Stimulated activated CD4-positive, alpha-beta T cell treated with anti-CD3 and anti-CD28 coated beads, Interleukin-2, amount 100 ng/mL, for 48 hours (primary cell): ENCODE results near the gene CD248.
A peak's percentile ranks its signal among the peaks of the same experiment; 100 is the strongest.

ENCODE experiments used
- DNase-seq, 2 donors: peaks; one replicate each; pipeline ENCODE4 v3.0.0-alpha.2; 2020

CD248 gene

DNA sequence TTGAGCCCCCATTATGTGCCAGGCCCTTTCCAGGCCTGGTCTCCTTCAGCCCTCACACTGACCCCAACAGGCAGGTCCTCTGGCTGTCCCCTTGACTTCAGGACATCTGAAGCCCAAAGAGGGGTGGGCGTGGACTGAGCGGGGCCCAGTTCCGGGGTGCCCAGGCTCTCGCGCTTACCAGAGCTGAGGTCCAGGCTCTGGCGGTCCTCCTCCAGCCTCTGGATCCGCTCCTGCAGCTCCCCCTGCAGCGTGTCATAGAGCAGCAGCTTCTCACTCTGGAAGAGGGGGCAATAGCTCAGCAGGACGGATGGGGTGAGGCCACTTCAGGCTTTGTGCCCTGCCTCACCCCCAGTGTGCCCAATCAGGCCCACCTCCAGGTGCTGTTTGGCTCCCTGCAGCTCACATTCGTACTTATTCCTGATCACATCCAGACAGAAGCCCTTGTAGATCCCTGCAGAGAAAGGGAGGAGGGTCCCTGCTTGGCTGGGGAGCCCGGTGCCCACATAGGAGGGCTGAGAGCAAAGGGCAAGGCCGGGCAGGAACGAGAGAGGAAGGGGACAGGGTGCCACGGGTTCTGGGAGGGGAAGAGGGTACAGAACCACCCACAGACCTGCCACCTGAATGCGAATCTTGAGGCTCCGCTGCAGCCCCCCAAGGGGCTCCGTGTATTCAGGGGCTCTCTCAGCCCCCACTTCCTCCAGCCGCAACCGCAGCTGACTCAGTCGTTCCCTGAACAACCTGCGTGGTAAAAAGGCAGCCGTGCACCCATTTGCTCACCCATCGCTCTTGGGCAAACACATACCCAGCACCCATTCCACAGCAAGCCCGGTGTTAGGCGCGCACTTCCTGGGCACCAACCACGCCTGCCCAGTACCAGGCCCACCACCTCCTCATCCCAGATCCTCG is 24.0 kb upstream of the CD248 start:
- DNase-seq, result no peak

DNA sequence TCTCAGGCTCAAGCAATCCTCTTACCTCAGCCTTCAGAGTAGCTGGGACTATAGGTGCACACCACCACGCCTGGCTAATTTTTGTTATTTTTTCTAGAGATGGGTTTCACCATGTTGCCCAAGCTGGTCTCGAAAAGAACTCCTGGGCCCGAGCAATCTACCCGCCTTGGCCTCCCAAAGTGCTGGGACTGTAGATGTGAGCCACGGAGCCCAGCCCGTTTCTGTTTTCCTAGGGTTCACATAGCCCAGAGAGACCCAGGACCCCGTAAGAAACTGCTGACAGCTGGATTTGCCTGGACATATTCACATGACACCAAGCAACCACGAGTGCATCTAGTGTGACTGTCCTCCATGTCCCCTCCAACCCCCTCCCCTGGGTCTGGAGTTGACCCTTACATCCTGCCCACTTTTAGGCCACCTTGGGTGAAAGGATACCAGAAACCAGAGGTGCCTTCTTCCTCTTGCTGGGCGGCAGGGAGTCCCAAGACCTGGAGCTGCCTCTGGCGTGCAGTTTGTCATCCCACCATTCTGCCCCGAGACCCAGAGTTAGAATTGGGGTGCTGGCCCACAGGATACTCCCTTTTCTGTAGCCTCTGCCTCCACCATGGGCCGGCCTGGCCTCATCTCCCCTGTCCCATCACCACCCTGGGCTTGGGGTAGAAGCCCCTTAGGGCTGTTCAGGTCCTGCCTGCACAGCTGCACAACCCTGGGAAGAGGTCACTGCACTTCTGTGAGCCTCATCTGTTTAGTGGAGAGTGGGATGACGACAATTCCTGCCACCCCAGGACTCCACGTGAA is 23.0 kb upstream of the CD248 start:
- no peak for DNase-seq

- DNase-seq, result no peak
Measured at GRCh38 chr11:66339162-66339675, 22.4 kb upstream of the CD248 start.

DNA sequence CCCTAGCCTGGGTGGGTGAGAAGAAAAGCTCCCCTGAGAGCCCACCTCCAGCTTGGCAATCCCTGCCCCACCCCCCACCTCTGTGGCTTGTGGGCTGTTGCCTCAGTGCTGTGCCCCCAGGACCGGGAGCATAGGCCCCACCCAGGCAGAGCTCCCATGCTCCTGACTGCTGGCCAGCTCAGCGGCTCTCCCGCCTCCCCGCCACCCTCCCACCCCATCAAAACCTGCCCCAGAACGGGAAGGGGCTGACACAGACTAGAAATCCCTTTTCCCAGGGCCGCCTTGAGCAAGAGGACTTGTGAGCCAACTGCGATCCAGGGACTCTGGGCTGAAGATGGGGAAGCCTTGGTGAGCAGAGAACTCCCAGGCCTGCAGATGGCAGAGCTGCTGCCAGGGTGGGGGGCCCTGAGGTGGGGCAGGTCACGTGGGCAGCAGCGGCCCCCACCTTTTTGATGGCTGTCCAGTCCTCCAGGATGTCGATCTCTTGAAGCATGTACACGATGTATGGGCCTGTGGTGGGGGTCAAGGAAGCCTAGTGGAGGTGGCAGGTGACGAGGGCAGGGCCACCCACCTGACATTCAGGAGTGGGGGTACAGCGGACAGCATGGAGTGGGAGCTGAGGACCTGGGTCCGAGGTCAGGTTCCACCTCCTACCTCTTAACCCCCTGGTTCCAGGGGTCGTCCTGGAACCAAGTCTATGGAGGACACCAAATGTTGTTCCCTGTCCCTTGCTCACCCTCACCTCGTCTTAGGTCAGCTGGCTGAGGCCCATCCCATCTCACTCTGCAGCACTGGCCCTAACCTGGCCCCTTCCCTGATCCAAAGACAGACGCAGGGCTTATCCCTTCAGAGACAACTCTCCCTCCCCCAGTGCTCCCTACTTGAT is 21.7 kb upstream of the CD248 start:
- no peak for DNase-seq

- DNase-seq, result no peak
Measured at GRCh38 chr11:66337103-66337899, 20.5 kb upstream of the CD248 start.

DNA sequence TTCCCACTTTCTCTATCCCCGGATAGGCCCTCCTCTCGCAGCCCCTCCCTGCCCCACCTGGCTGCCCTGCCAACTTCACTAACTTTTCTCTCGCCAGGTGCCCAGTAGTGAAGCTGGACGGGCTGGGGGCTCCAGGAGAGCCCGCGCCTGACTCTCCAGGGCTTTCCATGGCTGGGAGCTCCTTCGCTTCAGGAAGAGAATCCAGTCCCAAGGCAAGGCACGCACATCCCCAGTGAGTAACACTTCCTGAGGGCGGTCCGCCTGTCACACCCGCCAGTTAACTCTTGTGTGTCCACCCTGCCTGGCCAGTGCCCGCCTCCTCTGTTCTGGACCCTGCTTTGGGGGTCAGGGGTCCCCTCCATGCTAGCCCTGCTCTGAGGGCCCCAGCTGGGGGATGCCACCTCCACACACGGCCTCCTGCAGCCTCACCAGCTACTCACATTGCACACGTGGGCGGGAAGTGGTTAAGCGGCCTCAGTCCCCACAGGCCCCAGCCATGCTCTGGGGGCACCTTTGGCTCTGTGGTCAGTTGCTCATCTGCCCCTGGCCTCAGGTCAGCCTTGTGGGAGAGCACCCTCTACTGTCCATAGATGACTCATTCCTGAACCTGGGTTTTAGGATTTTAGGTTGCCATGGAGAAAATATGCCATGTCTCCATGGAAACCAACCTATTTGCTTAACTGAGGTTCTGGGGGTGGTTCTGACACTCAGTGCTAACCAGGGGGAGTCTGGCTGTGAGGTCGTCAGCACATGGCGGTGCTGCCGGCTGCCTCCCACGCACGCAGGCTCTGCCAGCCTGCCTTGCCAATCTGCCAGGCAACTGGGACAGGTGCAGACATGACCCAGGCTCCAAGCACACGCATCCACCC is 19.6 kb upstream of the CD248 start, which contains the start of gene RIN1:
RIN1 (minus strand) TSS at position 201 of the 869 bp plus-strand sequence; CDS start at position 169, 32 bp downstream.
- DNase-seq, result peak; percentile 52 to 53

DNA sequence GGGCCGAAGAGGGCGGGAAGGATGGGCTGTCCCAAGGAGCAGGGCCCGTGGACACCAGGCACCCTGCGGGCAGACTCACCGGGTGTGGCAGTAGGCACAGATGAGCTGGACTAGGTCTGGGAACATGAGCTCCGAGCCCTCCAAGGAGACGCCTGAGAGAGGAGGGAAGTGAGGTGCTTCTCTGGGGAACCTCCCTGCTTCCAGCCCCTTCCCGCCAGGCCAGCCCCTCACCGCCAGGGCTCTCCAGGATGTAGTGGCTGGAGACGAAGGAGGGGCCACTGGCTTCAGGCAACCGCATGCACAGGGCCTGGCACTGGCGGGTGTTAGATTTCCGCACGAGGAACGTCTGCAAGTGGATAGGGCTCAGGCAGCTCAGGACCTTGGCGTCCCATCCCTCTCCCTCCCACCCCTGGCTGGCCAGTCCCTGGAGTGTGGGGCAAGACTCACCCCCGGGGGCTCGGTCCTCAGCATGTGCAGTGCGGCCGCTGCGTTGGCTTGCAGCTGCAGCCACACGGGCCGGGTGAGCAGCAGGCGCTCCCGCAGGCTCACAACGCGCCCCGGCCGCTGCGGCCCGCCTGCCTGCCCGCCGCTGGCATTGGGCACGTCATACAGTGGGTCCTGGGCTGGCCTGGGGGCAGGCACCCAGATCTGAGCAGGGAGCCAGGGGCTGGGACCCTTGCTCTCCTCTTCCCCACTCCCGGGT is 18.8 kb upstream of the CD248 start:
- no peak for DNase-seq

GRCh38 chr11:66334605-66335442 is 18.0 kb upstream of the CD248 start:
- no peak for DNase-seq

DNA sequence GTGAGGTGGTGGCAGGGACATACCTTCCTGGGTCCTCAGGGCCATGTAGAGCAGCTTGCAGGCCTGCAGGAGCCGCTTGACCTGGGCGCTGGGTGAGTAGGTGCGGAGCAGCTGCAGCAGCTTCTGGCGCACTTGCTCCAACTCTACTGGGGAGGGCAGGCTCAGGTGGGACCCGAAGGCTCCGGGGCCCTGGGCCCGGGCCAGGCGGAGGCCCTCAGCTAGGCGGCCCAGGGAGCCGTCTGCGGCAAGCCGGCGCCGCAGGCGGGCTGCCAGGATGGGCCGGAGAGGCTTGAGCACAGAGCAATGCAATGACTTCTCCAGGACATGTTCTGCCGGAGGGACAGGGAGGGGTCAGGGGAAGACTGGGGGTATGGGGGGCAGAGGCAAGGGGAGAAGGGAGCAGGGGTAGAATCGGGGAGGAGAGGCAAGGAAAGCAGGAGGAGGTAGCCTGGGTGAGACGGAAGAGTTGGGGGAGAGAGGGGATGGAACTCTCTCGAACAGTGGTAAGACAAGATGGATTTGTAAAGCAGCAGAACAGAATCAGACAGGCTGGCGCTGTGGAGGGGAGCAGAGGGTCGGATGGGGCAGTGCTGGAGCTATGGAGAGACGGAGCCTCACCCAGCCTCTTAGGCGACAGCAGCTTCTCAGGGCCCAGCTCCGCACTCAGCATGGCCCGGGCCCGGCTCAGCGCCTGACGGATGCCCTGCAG is 17.2 kb upstream of the CD248 start:
- DNase-seq, result no peak

GRCh38 chr11:66333220-66333877 is 16.5 kb upstream of the CD248 start:
- no peak for DNase-seq

- DNase-seq, result no peak
Measured at GRCh38 chr11:66332371-66333219, 15.8 kb upstream of the CD248 start.

DNA sequence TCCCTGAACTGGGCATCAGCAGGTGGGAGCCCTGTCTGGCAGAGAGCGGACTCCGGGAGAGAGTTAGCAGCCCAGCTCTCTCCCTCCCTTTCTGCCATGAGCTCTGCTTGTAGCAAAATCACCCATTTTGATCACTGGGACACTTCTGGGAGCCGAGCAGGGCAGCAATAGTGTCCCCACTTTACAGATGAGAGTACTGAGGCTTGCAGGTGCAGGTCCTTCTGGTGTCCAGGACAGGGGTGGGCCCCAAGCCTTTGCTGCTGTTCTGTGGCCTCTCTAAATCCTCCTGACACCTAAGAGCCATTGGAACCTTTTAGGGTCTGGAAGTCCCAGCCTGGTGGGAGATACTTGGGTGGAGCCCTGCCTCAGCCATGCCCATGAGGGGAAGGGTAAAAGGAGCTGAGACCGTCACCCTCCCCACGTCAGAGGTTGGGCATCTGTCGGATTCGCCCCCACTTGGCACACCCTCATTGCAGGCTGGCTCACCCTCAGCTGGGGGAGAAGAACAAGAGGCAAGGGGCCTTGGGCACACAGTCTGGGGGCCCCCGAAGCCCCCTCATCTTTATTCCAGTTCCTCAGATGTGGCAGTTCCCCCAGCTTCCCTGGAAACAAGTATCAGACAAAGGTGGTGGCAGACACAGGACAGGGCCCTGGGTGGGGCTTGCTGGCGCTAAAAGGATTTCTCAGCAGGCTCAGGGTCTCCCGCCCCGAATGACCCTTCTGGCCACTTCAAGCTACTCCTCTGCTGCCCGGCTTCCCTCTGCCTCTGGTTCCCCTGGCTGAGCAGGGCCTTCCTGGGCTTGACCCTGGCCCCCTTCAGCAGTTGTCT is 14.9 kb upstream of the CD248 start:
- DNase-seq, result no peak

- no peak for DNase-seq
Measured at GRCh38 chr11:66330931-66331330, 14.1 kb upstream of the CD248 start.

DNA sequence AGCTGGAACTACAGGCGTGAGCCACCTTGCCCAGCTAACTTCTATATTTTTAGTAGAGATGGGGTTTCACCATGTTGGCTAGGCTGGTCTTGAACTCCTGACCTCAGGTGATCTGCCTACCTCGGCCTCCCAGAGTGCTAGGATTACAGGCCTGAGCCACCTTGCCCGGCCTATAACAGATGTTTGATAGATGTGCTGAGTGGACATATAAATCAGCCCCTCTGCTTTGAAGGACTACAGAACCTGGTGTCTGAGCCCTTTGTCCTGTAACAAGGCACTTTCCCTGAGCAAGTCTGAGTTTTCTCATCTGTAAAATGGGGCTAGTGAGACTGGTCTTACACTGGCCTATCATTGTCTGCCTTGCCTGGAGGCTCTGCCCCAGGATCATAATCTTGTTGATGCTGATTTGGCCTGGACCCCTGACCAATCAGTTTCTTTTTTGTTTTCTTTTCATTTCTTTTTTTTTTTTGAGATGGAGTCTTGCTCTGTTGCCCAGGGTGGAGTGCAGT is 12.4 kb upstream of the CD248 start:
- DNase-seq, result no peak

- DNase-seq, result peak; percentile 81 to 87
Measured at GRCh38 chr11:66328302-66329144, 11.7 kb upstream of the CD248 start.
